K562 (cell line): ENCODE results near the gene FDPS. TPM values are rescaled to one million over a fixed set of nuclear protein-coding genes. Genes with fewer than 3 reads are reported as not detected.

Source experiments
- BHLHE40 ChIP-seq: IDR thresholded peaks from 2 replicates; pipeline ENCODE4 v1.6.1; 2011; ENCODE audit warnings: low read length, improper control_type of control experiment
- C11orf30 ChIP-seq: fragments of 450-650 bp; IDR thresholded peaks from 2 replicates; pipeline ENCODE4 v1.6.1; 2016; ENCODE audit warnings: low read depth, mild to moderate bottlenecking
- FOXM1 ChIP-seq, 2 experiments: fragments of 450-650 bp in 1 of 2; sonication (generic) in 1 of 2; formaldehyde crosslinking in 1 of 2; IDR thresholded peaks; 2 replicates each; pipeline versions ENCODE4 v1.6.1 to v1.9.0; 2017 to 2022; ENCODE audit warnings: low read depth in 2 of 2, mild to moderate bottlenecking in 2 of 2, missing genetic modification reagents in 1 of 2, moderate library complexity in 1 of 2
- HSF4 ChIP-seq: fragments of 250-450 bp; sonication (Bioruptor Pico); IDR thresholded peaks from 2 replicates; pipeline ENCODE4 v2.1.2; 2022; ENCODE audit warnings: mild to moderate bottlenecking, moderate library complexity, borderline replicate concordance
- JUN ChIP-seq, 2 experiments: sonication (generic) in 1 of 2; formaldehyde crosslinking in 1 of 2; IDR thresholded peaks; 2 replicates each; pipeline versions ENCODE4 v1.6.1 to v1.8.0; 2012 to 2022; ENCODE audit warnings: borderline replicate concordance in 2 of 2, mild to moderate bottlenecking in 2 of 2, improper control_type of control experiment in 1 of 2, low read depth in 1 of 2, low read length in 1 of 2, missing genetic modification reagents in 1 of 2
- KLF16 ChIP-seq: IDR thresholded peaks from 2 replicates; pipeline ENCODE4 v1.6.1; 2016; ENCODE audit warnings: antibody characterized with exemption
- NBN ChIP-seq: fragments of 450-650 bp; IDR thresholded peaks from 2 replicates; pipeline ENCODE4 v1.6.1; 2016; ENCODE audit warnings: low read depth, mild to moderate bottlenecking
- RBM25 ChIP-seq: fragments of 200-400 bp; formaldehyde crosslinking; IDR thresholded peaks from 2 replicates; pipeline ENCODE4 v1.6.1; 2018; ENCODE audit warnings: low read length, low read depth, moderate library complexity; ENCODE audit not compliant: severe bottlenecking
- SMARCA4 ChIP-seq: fragments of 450-650 bp; IDR thresholded peaks from 2 replicates; pipeline ENCODE4 v1.6.1; 2016
- ZBTB17 ChIP-seq: fragments of 450-650 bp; formaldehyde crosslinking; IDR thresholded peaks from 2 replicates; pipeline ENCODE4 v1.4.0; 2020; ENCODE audit warnings: mild to moderate bottlenecking
- ZNF77 ChIP-seq: fragments of 250-450 bp; sonication (Bioruptor Pico); IDR thresholded peaks from 2 replicates; pipeline ENCODE4 v1.5.0; 2020
- ZZZ3 ChIP-seq: fragments of 450-650 bp; IDR thresholded peaks from 2 replicates; pipeline ENCODE4 v1.6.1; 2016; ENCODE audit warnings: antibody characterized with exemption, mild to moderate bottlenecking, moderate library complexity
- polyA plus RNA-seq, 8 experiments: library from polyadenylated mRNA; depleted of rRNA in 4 of 8; stranded (reverse) in 5 of 8; unstranded in 3 of 8; fragments of >200 nt; fragmentation: Nextera tagmentation in 2 of 8; fragmentation: Illumina TruSeq in 1 of 8; extraction: Ambion mirVana in 2 of 8; extraction: Trizol in 1 of 8; gene quantifications; 2 replicates each; pipeline versions ENCODE4 v1.2.1 to v1.2.3, GENCODE V29; 2011 to 2014; ENCODE audit warnings: inconsistent platforms in 1 of 8, missing spikeins in 1 of 8
- total RNA-seq, 7 experiments: library from RNA; depleted of rRNA in 6 of 7; stranded (reverse); fragments of >200 nt in 6 of 7; fragmentation: Illumina TruSeq in 2 of 7; extraction: Trizol in 2 of 7; gene quantifications; 2 replicates each; pipeline versions ENCODE4 v1.2.1 to v1.2.3, GENCODE V29; 2011 to 2021; ENCODE audit warnings: low replicate concordance in 1 of 7
- TF ChIP-seq, protein P1 (sequence below): sonication (generic); formaldehyde crosslinking; IDR thresholded peaks from 2 replicates; pipeline ENCODE4 v1.5.0; 2020; ENCODE audit warnings: missing genetic modification reagents
- TF ChIP-seq, protein P2 (sequence below): sonication (generic); formaldehyde crosslinking; IDR thresholded peaks from 2 replicates; pipeline ENCODE4 v1.9.0; 2022; ENCODE audit warnings: mild to moderate bottlenecking, missing genetic modification reagents
- TF ChIP-seq, protein P3 (sequence below): fragments of 450-650 bp; formaldehyde crosslinking; IDR thresholded peaks from 2 replicates; pipeline ENCODE4 v1.4.0; 2020; ENCODE audit warnings: mild to moderate bottlenecking
- TF ChIP-seq, protein P4 (sequence below): fragments of 450-650 bp; IDR thresholded peaks from 2 replicates; pipeline ENCODE4 v1.6.1; 2018; ENCODE audit not compliant: partially characterized antibody

The FDPS gene
- total and polyA plus RNA-seq, 9 of the 15 experiments (the other 6 are each of a cell fraction or from before 2014, with no cell fraction given): 247 to 884 (median 360) TPM

DNA sequence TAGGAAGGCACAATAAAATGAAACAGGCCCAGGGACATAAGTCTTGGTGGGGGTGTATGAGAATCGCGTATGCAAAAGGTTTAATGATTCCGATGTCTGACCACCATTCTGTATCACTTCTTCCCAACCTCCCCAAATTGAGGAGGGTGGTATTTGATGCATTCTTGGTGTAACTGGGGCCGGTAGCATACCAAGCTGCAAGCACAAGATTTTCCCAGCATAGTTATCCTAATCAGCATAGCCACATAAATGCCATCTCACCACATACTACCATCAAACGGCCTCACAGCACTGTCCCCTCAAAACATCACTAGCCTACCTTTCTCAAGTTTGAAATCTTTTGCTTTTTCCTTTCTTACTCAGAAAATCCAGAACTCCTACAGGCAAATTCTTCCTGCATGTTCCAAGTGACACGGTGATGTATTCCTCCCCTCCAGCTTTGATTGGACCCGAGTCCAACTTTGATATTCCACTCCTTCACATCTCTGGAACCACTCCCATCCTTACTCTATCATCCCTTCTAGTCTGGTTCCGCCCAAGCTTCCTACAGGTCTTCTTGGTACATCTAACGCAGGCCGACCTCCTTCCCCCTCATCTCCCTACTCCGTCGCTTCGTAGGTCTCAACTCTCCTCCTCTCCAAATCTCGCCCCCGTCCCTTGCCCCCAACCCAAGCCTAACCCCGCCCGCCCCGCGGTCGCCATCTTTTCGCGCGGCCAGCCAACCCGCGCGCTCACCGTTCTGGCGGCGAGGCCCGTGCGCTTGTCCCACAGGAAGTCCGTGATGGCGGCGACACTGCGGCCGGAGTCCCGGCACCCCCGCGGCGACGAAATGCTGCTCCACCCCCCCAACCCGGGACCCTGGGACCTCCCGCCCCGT is 36.0 kb upstream of the FDPS start (continued):
- TF ChIP-seq, protein P1, sequence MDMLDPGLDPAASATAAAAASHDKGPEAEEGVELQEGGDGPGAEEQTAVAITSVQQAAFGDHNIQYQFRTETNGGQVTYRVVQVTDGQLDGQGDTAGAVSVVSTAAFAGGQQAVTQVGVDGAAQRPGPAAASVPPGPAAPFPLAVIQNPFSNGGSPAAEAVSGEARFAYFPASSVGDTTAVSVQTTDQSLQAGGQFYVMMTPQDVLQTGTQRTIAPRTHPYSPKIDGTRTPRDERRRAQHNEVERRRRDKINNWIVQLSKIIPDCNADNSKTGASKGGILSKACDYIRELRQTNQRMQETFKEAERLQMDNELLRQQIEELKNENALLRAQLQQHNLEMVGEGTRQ (CRISPR knock-in tag): no peak
- TF ChIP-seq ZZZ3 (no peak), ZNF77 (CRISPR knock-in tag) (no peak), ZBTB17 (no peak), SMARCA4 (no peak), C11orf30 (peak; percentile 66; the same call in 1 of the 2 replicates), BHLHE40 (no peak), FOXM1 (IDR thresholded peaks at IDR 0.05; ENCODE audit: low read depth) (no peak), FOXM1 (CRISPR knock-in tag; IDR thresholded peaks at IDR 0.05; ENCODE audit: low read depth) (0 out of 2 replicates have a peak, but pooled peaks have one; percentile 9), NBN (0 out of 2 replicates have a peak, but pooled peaks have one; percentile 39), JUN (IDR thresholded peaks at IDR 0.05; ENCODE audit: borderline replicate concordance, low read depth, low read length) (no peak), JUN (CRISPR knock-in tag; IDR thresholded peaks at IDR 0.05; ENCODE audit: borderline replicate concordance) (no peak), KLF16 (no peak), HSF4 (CRISPR knock-in tag) (no peak), RBM25 (no peak)
- TF ChIP-seq, protein P2, sequence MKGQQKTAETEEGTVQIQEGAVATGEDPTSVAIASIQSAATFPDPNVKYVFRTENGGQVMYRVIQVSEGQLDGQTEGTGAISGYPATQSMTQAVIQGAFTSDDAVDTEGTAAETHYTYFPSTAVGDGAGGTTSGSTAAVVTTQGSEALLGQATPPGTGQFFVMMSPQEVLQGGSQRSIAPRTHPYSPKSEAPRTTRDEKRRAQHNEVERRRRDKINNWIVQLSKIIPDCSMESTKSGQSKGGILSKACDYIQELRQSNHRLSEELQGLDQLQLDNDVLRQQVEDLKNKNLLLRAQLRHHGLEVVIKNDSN: no peak
- TF ChIP-seq, protein P3, sequence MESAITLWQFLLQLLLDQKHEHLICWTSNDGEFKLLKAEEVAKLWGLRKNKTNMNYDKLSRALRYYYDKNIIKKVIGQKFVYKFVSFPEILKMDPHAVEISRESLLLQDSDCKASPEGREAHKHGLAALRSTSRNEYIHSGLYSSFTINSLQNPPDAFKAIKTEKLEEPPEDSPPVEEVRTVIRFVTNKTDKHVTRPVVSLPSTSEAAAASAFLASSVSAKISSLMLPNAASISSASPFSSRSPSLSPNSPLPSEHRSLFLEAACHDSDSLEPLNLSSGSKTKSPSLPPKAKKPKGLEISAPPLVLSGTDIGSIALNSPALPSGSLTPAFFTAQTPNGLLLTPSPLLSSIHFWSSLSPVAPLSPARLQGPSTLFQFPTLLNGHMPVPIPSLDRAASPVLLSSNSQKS (CRISPR knock-in tag): no peak
- TF ChIP-seq, protein P4, sequence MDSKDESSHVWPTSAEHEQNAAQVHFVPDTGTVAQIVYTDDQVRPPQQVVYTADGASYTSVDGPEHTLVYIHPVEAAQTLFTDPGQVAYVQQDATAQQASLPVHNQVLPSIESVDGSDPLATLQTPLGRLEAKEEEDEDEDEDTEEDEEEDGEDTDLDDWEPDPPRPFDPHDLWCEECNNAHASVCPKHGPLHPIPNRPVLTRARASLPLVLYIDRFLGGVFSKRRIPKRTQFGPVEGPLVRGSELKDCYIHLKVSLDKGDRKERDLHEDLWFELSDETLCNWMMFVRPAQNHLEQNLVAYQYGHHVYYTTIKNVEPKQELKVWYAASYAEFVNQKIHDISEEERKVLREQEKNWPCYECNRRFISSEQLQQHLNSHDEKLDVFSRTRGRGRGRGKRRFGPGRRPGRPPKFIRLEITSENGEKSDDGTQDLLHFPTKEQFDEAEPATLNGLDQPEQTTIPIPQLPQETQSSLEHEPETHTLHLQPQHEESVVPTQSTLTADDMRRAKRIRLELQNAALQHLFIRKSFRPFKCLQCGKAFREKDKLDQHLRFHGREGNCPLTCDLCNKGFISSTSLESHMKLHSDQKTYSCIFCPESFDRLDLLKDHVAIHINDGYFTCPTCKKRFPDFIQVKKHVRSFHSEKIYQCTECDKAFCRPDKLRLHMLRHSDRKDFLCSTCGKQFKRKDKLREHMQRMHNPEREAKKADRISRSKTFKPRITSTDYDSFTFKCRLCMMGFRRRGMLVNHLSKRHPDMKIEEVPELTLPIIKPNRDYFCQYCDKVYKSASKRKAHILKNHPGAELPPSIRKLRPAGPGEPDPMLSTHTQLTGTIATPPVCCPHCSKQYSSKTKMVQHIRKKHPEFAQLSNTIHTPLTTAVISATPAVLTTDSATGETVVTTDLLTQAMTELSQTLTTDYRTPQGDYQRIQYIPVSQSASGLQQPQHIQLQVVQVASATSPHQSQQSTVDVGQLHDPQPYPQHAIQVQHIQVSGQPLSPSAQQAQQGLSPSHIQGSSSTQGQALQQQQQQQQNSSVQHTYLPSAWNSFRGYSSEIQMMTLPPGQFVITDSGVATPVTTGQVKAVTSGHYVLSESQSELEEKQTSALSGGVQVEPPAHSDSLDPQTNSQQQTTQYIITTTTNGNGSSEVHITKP: no peak
